CD4-positive, alpha-beta T cell treated with Interleukin-4 for 1 hour (primary cell): Measurements from ENCODE around the gene FFAR3.
"Not testable (repeated sequence)": the region's sequence is repeated elsewhere in the genome, so short reads cannot be mapped to it uniquely, and the experiment has no call there.

Experiments used
- DNase-seq, 2 donors: peaks; one replicate each; pipeline ENCODE4 v3.0.0-alpha.2; 2020 to 2022

FFAR3 gene

DNA sequence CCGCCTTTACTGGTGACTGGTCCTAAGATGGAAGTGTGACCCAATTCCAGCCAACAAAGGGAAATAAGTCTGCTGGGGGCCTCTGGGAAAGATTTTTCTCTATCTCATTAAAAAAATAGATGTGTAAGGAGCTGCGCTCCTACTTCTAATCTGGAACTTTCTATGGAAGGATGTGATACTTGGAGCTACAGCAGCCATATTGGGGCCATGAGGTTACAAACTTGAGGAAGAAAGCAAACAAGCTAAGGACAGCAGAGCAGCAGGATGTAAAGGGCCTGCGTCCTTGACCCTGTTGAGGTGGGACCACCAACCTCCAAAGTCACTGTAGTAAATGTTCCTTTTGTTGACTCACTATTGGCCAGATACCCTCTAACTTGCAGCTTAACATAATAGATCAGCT, 20.1 kb downstream of the FFAR3 start:
- DNase-seq, result no peak

DNA sequence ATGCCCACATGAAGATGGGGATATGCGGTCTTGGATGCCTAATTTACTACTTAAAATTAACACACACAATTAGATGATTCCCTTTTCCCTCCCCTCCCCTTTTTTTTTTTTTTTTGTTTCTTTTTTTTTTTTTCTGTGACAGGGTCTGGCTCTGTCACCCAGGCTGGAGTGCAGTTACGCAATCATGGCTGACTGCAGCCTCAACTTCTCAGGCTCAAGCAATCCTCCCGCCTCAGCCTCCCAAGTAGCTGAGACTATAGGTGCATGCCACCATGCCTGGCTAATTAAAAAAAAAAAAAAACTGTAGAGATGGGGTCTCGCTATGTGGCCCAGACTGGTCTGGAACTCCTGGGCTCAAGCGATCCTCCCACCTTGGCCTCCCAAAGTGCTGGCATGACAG, 21.3 kb downstream of the FFAR3 start:
- not testable (repeated sequence) for DNase-seq

DNA sequence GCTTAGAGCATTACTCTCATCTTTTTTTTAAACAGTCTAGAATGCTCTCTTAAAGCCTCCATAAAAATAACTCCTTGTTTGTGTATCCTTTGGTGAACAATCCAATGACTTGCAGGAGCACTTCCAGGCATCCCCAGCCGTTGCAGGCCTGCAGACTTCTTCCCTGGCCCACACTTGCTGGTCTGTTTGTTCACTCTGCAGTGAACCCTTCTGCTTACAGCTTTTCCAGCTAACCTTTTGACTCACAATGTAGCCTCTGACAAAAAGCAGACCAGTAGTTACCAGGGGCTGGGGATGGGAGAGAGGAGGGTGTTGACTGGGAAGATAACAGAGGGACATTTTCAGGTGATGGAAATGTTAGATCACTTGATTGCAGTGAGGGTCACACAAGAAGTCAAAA, 21.7 kb downstream of the FFAR3 start:
- no peak for DNase-seq

DNA sequence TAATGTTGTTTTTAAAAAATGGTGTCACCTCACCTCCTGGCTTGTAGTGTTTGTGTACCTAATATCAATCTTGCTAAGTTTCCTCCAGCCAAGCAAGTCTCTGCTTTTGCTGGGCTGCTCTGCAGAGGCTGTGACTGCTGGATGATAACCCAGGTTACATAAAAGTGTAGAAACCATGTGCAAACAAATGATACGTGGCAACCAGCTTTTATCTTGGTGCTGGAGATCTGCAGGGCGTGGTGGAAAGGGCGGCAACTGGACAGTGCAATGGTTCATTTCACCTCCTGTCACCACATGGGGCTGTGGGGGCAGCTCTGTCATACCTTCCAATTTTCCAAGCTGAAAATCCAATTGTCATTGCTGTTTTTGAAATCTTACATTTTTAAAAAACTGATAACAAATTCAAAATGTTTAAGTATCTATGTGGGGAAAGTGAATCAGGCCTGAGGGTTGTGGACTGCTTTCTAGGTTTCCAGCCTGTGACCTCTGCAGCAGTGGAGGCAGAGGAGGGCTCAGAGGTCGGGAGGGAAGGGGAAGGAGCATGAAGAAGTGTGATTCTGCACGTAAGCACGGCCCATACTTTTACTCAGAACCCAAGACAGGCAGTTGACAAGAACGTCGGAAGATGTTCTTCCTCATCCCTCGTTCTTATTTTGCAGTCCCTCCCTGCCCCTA, 22.3 kb downstream of the FFAR3 start:
- DNase-seq, result no peak

DNA sequence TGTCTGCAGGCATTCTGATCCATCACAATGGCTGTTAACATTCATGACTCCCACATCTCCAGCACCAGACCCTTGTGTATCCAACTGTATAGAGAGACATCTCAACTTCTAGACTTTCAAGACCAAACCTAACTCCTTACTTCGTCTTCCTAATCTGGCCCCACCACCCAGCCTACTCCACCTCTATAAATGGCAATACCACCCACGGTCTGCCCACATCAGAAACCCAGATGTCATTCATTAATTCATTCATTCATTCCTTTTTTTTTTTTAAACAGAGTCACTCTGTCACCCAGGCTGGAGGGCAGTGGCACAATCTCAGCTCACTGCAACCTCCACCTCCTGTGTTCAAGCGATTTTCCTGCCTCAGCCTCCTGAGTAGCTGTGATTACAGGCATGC, 23.1 kb downstream of the FFAR3 start:
- DNase-seq, result no peak

GRCh38 chr19:35381926-35382325, 23.7 kb downstream of the FFAR3 start:
- DNase-seq, result no peak

- DNase-seq, result no peak
These were observed 25.3 kb downstream of the FFAR3 start for GRCh38 chr19:35383536-35383935.

DNA sequence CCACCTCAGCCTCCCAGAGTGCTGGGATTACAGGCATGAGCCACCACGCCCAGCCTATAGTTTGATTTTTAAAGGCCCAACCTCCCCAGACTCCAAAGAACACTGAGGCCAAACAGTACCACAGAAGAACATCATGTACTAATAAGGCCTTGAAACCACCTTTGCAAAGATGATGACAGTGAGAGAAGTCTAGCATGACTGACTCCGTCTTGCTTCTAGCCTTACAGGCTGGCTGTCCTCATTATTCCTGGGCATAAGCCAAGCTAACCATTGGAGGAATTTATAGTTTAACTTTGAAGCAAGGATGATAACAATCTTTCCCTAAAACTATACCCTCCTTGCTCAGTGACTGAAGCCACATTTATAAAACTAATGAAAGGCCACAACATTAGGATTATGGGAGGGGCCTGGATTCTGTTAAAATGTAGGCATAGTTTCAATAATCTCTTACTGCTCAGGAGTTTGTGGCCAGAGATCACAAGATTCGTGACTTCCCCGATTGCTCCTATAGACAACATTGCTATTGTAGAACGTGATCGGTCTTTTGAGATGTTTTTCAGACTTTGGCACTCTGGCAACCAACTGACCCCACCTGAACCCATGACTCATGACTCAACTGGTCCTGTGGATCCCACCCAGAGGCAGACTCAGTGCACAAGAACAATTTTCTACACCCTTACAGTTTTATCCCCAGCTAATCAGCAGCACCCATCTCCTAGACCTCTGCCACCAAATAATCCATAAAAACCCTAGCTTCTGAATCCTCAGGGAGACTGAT, 30.2 kb downstream of the FFAR3 start:
- DNase-seq, result no peak

GRCh38 chr19:35389192-35389861, 31.1 kb downstream of the FFAR3 start:
- no peak for DNase-seq

- DNase-seq, result no peak
These were observed 34.8 kb downstream of the FFAR3 start for GRCh38 chr19:35392742-35393715.

- DNase-seq, result no peak
These were observed 37.3 kb downstream of the FFAR3 start for GRCh38 chr19:35395382-35396199.

- no peak for DNase-seq
These were observed 38.1 kb downstream of the FFAR3 start for GRCh38 chr19:35396240-35396885.

DNA sequence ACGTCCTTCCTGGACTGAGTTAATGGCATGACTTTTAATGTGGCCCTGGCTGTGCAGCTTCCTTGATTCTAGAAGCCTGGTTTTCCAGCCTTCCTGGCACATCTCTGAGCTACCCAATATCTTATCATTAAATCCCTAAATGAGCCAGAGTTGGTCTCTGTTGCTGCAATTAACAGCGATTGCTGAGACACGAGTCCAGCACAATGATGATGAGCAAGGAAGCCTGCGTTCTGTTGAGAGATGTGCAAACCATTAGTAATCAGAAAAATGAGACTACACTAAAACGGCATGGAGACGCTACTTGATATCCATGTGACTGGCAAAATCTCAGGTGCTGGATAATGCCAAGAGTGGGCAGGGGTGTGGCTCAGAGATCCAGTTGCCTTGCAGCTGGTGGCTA, 38.8 kb downstream of the FFAR3 start:
- no peak for DNase-seq

- DNase-seq, result no peak
These were observed 40.3 kb downstream of the FFAR3 start for GRCh38 chr19:35398570-35398969.

DNA sequence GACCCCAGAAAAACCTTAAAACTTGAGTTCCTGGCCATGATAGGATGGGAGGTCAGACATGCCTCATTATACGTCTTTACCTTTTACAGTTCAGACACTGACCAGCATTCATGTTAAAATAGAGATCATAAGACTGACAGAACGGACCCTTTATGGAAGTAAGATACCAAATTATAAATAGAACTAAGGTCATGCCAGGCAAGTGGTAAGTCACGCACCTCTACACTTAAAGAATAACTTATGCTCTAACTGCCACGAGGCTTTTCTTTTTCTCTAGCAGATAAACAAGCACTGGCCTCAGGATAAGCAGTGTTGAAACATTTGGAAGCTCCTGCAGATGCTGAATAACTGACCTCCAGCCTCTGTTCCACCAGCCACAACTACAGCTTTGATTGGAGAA, 41.0 kb downstream of the FFAR3 start:
- no peak for DNase-seq

DNA sequence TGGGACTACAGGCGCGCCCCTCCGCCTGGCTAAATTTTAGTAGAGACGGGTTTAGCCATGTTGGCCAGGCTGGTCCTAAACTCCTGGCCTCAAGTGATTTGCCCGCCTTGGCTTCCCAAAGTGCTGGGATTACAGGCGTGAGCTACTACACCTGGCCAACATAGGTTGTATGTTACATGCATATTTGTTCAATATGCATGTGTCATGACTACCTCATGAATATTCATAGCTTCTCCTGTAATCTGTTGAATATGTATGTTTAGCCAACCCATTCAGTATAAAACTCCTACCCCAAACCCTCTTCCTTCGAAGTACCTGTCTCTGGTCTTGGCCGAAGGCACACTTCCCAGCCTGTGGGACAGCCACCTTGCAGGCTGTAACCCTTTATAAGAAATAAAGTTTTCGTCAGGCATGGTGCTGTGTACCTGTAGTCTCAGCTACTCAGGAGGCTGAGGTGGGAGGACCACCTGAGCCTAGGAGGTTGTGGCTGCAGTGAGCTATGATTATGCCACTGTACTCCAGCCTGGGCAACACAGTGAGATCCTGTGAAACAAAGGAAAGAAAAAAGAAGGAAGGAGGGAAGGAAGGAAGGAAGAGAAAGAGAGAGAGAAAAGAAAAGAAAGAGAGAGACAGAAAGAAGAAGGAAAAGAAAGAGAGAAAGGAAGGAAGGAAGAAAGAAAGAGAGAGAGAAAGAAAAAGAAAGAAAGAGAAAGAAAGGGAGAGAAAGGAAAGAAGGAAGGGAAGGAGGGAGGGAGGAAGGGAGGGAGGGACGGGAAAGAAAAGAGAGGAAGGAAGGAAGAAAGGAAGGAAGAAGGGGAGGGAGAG, 41.9 kb downstream of the FFAR3 start:
- DNase-seq, result no peak

- DNase-seq, result no peak
These were observed 42.5 kb downstream of the FFAR3 start for GRCh38 chr19:35400773-35401100.

DNA sequence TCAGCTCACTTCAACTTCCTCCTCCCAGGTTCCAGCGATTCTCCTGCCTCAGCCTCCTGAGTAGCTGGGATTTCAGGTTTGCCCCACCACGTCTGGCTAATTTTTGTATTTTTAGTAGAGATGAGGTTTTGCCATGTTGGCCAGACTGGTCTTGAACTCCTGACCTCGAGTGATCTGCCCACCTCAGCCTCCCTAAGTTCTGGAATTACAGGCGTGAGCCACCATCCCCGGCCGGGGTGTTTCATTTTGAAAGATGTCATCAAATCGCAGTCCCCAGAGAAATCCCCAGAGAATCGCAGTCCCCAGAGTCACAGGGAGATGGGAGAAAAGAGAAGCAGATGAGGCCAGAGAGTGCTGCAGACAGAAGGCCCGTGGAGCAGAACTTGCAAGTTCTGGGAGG, 43.2 kb downstream of the FFAR3 start:
- not testable (repeated sequence) for DNase-seq

GRCh38 chr19:35403116-35403760, 45.0 kb downstream of the FFAR3 start:
- DNase-seq, result no peak
